Neural cell (in vitro differentiated cells): ENCODE results near the gene SPON2.

Experiments
- POLR2AphosphoS5 ChIP-seq: IDR thresholded peaks from 2 replicates; pipeline ENCODE4 v1.6.1; 2012
- REST ChIP-seq: IDR thresholded peaks from 2 replicates; pipeline ENCODE4 v1.6.1; 2012; ENCODE audit warnings: borderline replicate concordance
- SMC3 ChIP-seq: fragments of 450-650 bp; conservative IDR thresholded peaks from 2 replicates; pipeline ENCODE4 v1.6.1; 2014; ENCODE audit warnings: antibody characterized with exemption, mild to moderate bottlenecking, moderate library complexity; ENCODE audit not compliant: poor library complexity
- TAF1 ChIP-seq: IDR thresholded peaks from 2 replicates; pipeline ENCODE4 v1.6.1; 2012; ENCODE audit warnings: low read depth
- TF ChIP-seq, protein P1 (sequence below): fragments of 450-650 bp; IDR thresholded peaks from 2 replicates; pipeline ENCODE4 v1.5.1; 2014; ENCODE audit warnings: antibody characterized with exemption, mild to moderate bottlenecking, moderate library complexity; ENCODE audit not compliant: poor library complexity, severe bottlenecking

- TF ChIP-seq REST: no peak
- TF ChIP-seq, protein P1, sequence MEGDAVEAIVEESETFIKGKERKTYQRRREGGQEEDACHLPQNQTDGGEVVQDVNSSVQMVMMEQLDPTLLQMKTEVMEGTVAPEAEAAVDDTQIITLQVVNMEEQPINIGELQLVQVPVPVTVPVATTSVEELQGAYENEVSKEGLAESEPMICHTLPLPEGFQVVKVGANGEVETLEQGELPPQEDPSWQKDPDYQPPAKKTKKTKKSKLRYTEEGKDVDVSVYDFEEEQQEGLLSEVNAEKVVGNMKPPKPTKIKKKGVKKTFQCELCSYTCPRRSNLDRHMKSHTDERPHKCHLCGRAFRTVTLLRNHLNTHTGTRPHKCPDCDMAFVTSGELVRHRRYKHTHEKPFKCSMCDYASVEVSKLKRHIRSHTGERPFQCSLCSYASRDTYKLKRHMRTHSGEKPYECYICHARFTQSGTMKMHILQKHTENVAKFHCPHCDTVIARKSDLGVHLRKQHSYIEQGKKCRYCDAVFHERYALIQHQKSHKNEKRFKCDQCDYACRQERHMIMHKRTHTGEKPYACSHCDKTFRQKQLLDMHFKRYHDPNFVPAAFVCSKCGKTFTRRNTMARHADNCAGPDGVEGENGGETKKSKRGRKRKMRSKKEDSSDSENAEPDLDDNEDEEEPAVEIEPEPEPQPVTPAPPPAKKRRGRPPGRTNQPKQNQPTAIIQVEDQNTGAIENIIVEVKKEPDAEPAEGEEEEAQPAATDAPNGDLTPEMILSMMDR: no peak
- TF ChIP-seq TAF1: no peak
- TF ChIP-seq POLR2AphosphoS5: no peak
- no peak for TF ChIP-seq SMC3
These were observed 36.8 kb upstream of the SPON2 start for GRCh38 chr4:1208970-1209704.
